Measurements from ENCODE around the gene MCM9. TPM values are rescaled to one million over a fixed set of nuclear protein-coding genes. Genes with fewer than 3 reads are reported as not detected.

MCM9 gene
- total RNA-seq: 1 to 10 TPM; 6.4 to 8.0 (median 7.6) TPM
- polyA plus RNA-seq: 2.0 TPM
- long read RNA-seq, donor 1, partial matches to known transcripts: 0 of 2 reads
- long read RNA-seq, donor 1, other reads (novel, unspliced or antisense): 2 of 2 reads
- long read RNA-seq, donor 2, partial matches to known transcripts: 0 of 2 reads
- long read RNA-seq, donor 2, other reads (novel, unspliced or antisense): 2 of 2 reads
- long read RNA-seq, donor 3, full-length matches to known transcripts: 5 of 21 reads
- long read RNA-seq, donor 3, partial matches to known transcripts: 1 of 21 reads
- long read RNA-seq, donor 3, other reads (novel, unspliced or antisense): 15 of 21 reads
- long read RNA-seq, donor 4, full-length matches to known transcripts: 1 of 2 reads
- long read RNA-seq, donor 4, partial matches to known transcripts: 0 of 2 reads
- long read RNA-seq, donor 4, other reads (novel, unspliced or antisense): 1 of 2 reads

- intact Hi-C loops (cut with DNase I): no loop called here
- Histone ChIP-seq H3K27ac (ENCODE audit: low read length) (peak within 1 kb of the TSS; percentile 99), H3K27me3 (ENCODE audit: control insufficient read depth, insufficient read depth) (no peaks in the 10 kb centered on the region), H3K9me3 (ENCODE audit: control insufficient read depth, low read length) (no peaks in the 10 kb centered on the region), H3K4me1 (ENCODE audit: control insufficient read depth, insufficient read depth, low read length) (no peaks in the 10 kb centered on the region), H3K4me3 (ENCODE audit: low read length) (peak within 1 kb of the TSS; percentile 98)
- WGBS: under 1% methylated on average over 95 of the region's 95 CpGs
- ATAC-seq (peak; percentile 99 to 100), DNase-seq (peak; percentile 94 to 97 (median 95))
Observed at GRCh38 chr6:118934461-118935330, at the start of gene MCM9. TSS of gene MCM9 (minus strand) at chr6:118935159. CDS start at chr6:118931723, 3,436 bp downstream.

DNA sequence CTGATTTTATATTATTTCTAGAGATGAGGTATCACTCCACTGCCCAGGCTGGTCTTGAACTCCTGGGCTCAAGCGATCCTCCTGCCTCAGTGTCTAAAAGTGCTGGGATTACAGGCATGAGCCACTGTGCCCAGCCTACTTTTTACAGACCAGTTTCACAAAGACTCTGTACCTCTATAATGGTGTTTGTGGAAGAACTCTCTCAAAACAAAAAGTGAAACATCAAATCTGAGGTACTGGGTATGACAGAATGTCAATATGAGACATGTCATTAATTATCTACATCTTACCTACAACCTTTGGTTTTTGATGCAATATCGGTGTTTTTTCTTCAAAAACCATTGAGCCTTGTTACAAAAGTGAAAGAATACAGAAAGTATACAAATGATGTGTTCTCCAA lies 49.4 kb upstream of the MCM9 start:
- 97% methylated on average over 2 of the region's 2 CpGs for WGBS
- no peak overlapping the region for H3K4me3 ChIP-seq (ENCODE audit: low read length)
- intact Hi-C loops (cut with DNase I): no loop called here
- no peaks in the 10 kb centered on the region for H3K4me1 ChIP-seq (ENCODE audit: control insufficient read depth, insufficient read depth, low read length)
- H3K27me3 ChIP-seq (ENCODE audit: control insufficient read depth, insufficient read depth): no peaks in the 10 kb centered on the region
- DNase-seq: no peak
- ATAC-seq: no peak
- H3K9me3 ChIP-seq (ENCODE audit: control insufficient read depth, low read length): no peaks in the 10 kb centered on the region
- no peak overlapping the region for H3K27ac ChIP-seq (ENCODE audit: low read length)

GRCh38 chr6:118982575-118982911 lies 47.6 kb upstream of the MCM9 start:
- intact Hi-C loops (cut with DNase I): no loop called here
- Histone ChIP-seq H3K4me1 (ENCODE audit: control insufficient read depth, insufficient read depth, low read length) (no peaks in the 10 kb centered on the region), H3K27me3 (ENCODE audit: control insufficient read depth, insufficient read depth) (no peaks in the 10 kb centered on the region), H3K9me3 (ENCODE audit: control insufficient read depth, low read length) (no peaks in the 10 kb centered on the region), H3K27ac (ENCODE audit: low read length) (no peak overlapping the region), H3K4me3 (ENCODE audit: low read length) (no peak overlapping the region)
- no peak for ATAC-seq
- WGBS: 95% methylated on average over 3 of the region's 3 CpGs
- no peak for DNase-seq

GRCh38 chr6:118981884-118982574 lies 47.1 kb upstream of the MCM9 start:
- Histone ChIP-seq H3K9me3 (ENCODE audit: control insufficient read depth, low read length) (no peaks in the 10 kb centered on the region), H3K27ac (ENCODE audit: low read length) (no peak overlapping the region), H3K4me3 (ENCODE audit: low read length) (no peak overlapping the region), H3K27me3 (ENCODE audit: control insufficient read depth, insufficient read depth) (no peaks in the 10 kb centered on the region), H3K4me1 (ENCODE audit: control insufficient read depth, insufficient read depth, low read length) (no peaks in the 10 kb centered on the region)
- 76% methylated on average over 6 of the region's 6 CpGs for WGBS
- DNase-seq (no peak), ATAC-seq (no peak)
- intact Hi-C loops (cut with DNase I): no loop called here

DNA sequence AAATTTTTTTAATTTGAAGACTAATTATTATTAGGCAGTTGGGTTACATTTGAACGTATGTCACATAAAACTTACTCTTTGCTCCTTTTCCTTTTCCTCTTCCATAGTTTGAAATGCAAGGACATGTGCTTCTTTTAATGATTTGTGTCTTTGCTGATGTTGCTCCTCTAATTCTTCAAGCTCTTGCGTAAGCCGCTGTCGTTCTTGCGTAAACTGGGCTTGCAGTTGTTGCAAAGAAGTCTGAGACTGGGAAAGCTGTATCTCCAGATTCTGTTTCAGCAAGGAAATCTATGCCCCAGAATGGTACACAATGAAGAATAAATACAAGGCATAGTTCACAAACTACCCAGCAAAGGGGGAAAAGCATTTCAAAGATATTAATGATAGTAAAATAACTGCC lies 45.1 kb upstream of the MCM9 start:
- 90% methylated on average over 5 of the region's 5 CpGs for WGBS
- intact Hi-C loops (cut with DNase I): no loop called here
- DNase-seq: peak in 2 of 3 donors; percentile 26 to 59

GRCh38 chr6:118974790-118975189 lies 39.8 kb upstream of the MCM9 start:
- H3K27me3 ChIP-seq (ENCODE audit: control insufficient read depth, insufficient read depth): no peaks in the 10 kb centered on the region
- WGBS: 80% methylated on average over 1 of the region's 1 CpG
- H3K4me1 ChIP-seq (ENCODE audit: control insufficient read depth, insufficient read depth, low read length): no peaks in the 10 kb centered on the region
- H3K4me3 ChIP-seq (ENCODE audit: low read length): no peak overlapping the region
- H3K27ac ChIP-seq (ENCODE audit: low read length): no peak overlapping the region
- intact Hi-C loops (cut with DNase I): loop anchor here in 1 of 4 donors (5.0 kb wide), 1 partner anchor 138 kb away; no protein-coding TSS in a partner anchor
- H3K9me3 ChIP-seq (ENCODE audit: control insufficient read depth, low read length): no peaks in the 10 kb centered on the region
- no peak for ATAC-seq
- no peak for DNase-seq

More for the DNA sequence above, 45.1 kb upstream of the MCM9 start:
- Histone ChIP-seq H3K4me1 (ENCODE audit: control insufficient read depth, insufficient read depth, low read length) (no peaks in the 10 kb centered on the region), H3K27ac (ENCODE audit: low read length) (no peak overlapping the region), H3K4me3 (ENCODE audit: low read length) (no peak overlapping the region), H3K27me3 (ENCODE audit: control insufficient read depth, insufficient read depth) (no peaks in the 10 kb centered on the region), H3K9me3 (ENCODE audit: control insufficient read depth, low read length) (no peaks in the 10 kb centered on the region)
- ATAC-seq: no peak

DNA sequence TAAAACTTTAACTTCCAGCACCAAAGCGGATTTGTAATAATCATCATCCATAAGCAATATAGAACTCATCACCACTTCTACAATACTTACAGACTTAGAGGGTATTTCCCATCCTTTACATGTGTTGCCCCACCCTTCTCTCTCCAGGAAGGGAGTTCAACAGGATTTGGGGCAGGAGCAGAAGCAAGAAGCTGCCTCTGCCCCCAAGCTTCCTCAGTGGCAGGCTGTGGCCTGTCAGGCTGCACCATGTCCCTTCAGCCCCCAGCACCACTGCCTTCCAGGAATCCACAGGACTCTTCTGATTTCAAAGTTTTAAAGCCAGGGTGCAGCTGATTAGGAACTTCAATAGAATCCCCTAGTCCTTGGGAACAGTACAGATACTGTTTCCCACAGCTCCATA lies 36.7 kb upstream of the MCM9 start:
- H3K27me3 ChIP-seq (ENCODE audit: control insufficient read depth, insufficient read depth): no peaks in the 10 kb centered on the region
- ATAC-seq: no peak
- DNase-seq: no peak
- H3K9me3 ChIP-seq (ENCODE audit: control insufficient read depth, low read length): no peaks in the 10 kb centered on the region
- intact Hi-C loops (cut with DNase I): loop anchor here in 1 of 4 donors (5.0 kb wide), 1 partner anchor 141 kb away; no protein-coding TSS in a partner anchor
- no peaks in the 10 kb centered on the region for H3K4me1 ChIP-seq (ENCODE audit: control insufficient read depth, insufficient read depth, low read length)
- no peak overlapping the region for H3K4me3 ChIP-seq (ENCODE audit: low read length)
- H3K27ac ChIP-seq (ENCODE audit: low read length): no peak overlapping the region
- WGBS: 99% methylated on average over 1 of the region's 1 CpG

GRCh38 chr6:118970866-118971265 lies 35.9 kb upstream of the MCM9 start:
- no peaks in the 10 kb centered on the region for H3K4me1 ChIP-seq (ENCODE audit: control insufficient read depth, insufficient read depth, low read length)
- intact Hi-C loops (cut with DNase I): loop anchor here in 1 of 4 donors (5.0 kb wide), 1 partner anchor 141 kb away; no protein-coding TSS in a partner anchor
- H3K4me3 ChIP-seq (ENCODE audit: low read length): no peak overlapping the region
- ATAC-seq: no peak
- H3K9me3 ChIP-seq (ENCODE audit: control insufficient read depth, low read length): no peaks in the 10 kb centered on the region
- 98% methylated on average over 3 of the region's 3 CpGs for WGBS
- DNase-seq: no peak
- H3K27ac ChIP-seq (ENCODE audit: low read length): no peak overlapping the region
- H3K27me3 ChIP-seq (ENCODE audit: control insufficient read depth, insufficient read depth): no peaks in the 10 kb centered on the region

DNA sequence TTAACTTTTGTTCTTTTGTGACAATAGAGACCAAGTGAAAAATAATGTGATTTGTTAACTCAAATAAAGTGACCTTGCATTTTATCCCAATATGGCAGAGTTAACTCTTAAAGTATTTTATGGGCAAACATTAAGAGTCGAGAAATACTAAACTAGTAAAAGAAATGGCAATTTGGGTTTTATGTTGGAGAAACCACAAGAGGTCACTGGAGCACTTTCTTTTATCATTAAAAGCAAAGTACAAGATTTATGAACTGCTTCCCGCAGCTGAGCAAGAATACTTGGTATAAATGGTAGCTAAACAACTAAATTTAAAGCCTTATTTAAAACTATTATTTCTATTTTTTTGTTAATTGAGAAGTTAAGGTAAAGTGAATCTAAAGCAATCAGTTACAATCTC lies 33.5 kb upstream of the MCM9 start:
- no peaks in the 10 kb centered on the region for H3K4me1 ChIP-seq (ENCODE audit: control insufficient read depth, insufficient read depth, low read length)
- no peak for ATAC-seq
- no peak overlapping the region for H3K4me3 ChIP-seq (ENCODE audit: low read length)
- intact Hi-C loops (cut with DNase I): loop anchor here in 2 of 4 donors (2.0 kb wide), 2 partner anchors 140 to 142 kb away; no protein-coding TSS in a partner anchor
- H3K9me3 ChIP-seq (ENCODE audit: control insufficient read depth, low read length): no peaks in the 10 kb centered on the region
- H3K27me3 ChIP-seq (ENCODE audit: control insufficient read depth, insufficient read depth): no peaks in the 10 kb centered on the region
- 29% methylated on average over 2 of the region's 2 CpGs for whole genome bisulfite sequencing
- DNase-seq: no peak
- H3K27ac ChIP-seq (ENCODE audit: low read length): no peak overlapping the region

- Histone ChIP-seq H3K4me1 (ENCODE audit: control insufficient read depth, insufficient read depth, low read length) (no peaks in the 10 kb centered on the region), H3K27me3 (ENCODE audit: control insufficient read depth, insufficient read depth) (no peaks in the 10 kb centered on the region), H3K27ac (ENCODE audit: low read length) (no peak overlapping the region), H3K4me3 (ENCODE audit: low read length) (no peak overlapping the region), H3K9me3 (ENCODE audit: control insufficient read depth, low read length) (no peaks in the 10 kb centered on the region)
- ATAC-seq (no peak), DNase-seq (no peak)
- intact Hi-C loops (cut with DNase I): no loop called here
- WGBS: 71% methylated on average over 2 of the region's 2 CpGs
Observed at GRCh38 chr6:118967239-118967638, 32.3 kb upstream of the MCM9 start.

All from right cardiac atrium (tissue), 5 donors.